ENCODE results near the gene KCTD21.

- TF ChIP-seq SIN3A (IDR thresholded peaks at IDR 0.05; ENCODE audit: borderline replicate concordance, insufficient read depth, low read length) (no peak), POLR2AphosphoS5 (IDR thresholded peaks at IDR 0.05; ENCODE audit: low read depth, low read length) (no peak), TAF1 (IDR thresholded peaks at IDR 0.05; ENCODE audit: borderline replicate concordance, insufficient read depth, low read length) (no peak)
Measured at GRCh38 chr11:78229106-78229505, 40.7 kb upstream of the KCTD21 start.
